H9 (cell line): ENCODE results near the gene POC5. TPM values are rescaled to one million over a fixed set of nuclear protein-coding genes. Genes with fewer than 3 reads are reported as not detected.

Experiments used
- DNase-seq: peaks from one replicate; pipeline ENCODE4 v3.0.0-alpha.2; 2017
- H2AFZ ChIP-seq: one replicate; pipeline ENCODE4 v1.6.1; 2013; ENCODE audit warnings: mild to moderate bottlenecking, low read length, control low read depth, moderate library complexity
- H2AK5ac ChIP-seq: 2 replicates; pipeline ENCODE4 v1.6.1; 2013; ENCODE audit warnings: low read length, control low read depth, mixed read lengths; ENCODE audit not compliant: insufficient read length
- H2BK120ac ChIP-seq: one replicate; pipeline ENCODE4 v1.6.1; 2013; ENCODE audit warnings: low read depth, mild to moderate bottlenecking, low read length, control low read depth, inconsistent platforms; ENCODE audit not compliant: poor library complexity, severe bottlenecking
- H2BK12ac ChIP-seq: 2 replicates; pipeline ENCODE4 v1.6.1; 2013; ENCODE audit warnings: low read length, control low read depth, mixed read lengths, low read depth; ENCODE audit not compliant: insufficient read length
- H2BK15ac ChIP-seq: 2 replicates; pipeline ENCODE4 v1.6.1; 2013; ENCODE audit warnings: low read depth, low read length, control low read depth
- H2BK20ac ChIP-seq: one replicate; pipeline ENCODE4 v1.6.1; 2013; ENCODE audit warnings: low read depth, mild to moderate bottlenecking, low read length, control low read depth, inconsistent platforms; ENCODE audit not compliant: poor library complexity, severe bottlenecking
- H2BK5ac ChIP-seq: 2 replicates; pipeline ENCODE4 v1.6.1; 2013; ENCODE audit warnings: low read length, control low read depth, mixed read lengths; ENCODE audit not compliant: insufficient read length
- H3K14ac ChIP-seq: 2 replicates; pipeline ENCODE4 v1.6.1; 2013; ENCODE audit warnings: low read length, control low read depth; ENCODE audit not compliant: insufficient read depth
- H3K18ac ChIP-seq: 2 replicates; pipeline ENCODE4 v1.6.1; 2013; ENCODE audit warnings: low read depth, mild to moderate bottlenecking, mixed read lengths, low read length, control low read depth; ENCODE audit not compliant: insufficient read length
- H3K23ac ChIP-seq: 2 replicates; pipeline ENCODE4 v1.6.1; 2013; ENCODE audit warnings: low read length, control low read depth, mixed read lengths, low read depth; ENCODE audit not compliant: insufficient read length
- H3K23me2 ChIP-seq: 2 replicates; pipeline ENCODE4 v1.6.1; 2013; ENCODE audit warnings: low read depth, mild to moderate bottlenecking, mixed read lengths, low read length, control low read depth; ENCODE audit not compliant: insufficient read length, poor library complexity, severe bottlenecking
- H3K27ac ChIP-seq: 2 replicates; pipeline ENCODE4 v1.5.1; 2013; ENCODE audit warnings: low read length, control low read depth, mixed read lengths, low read depth; ENCODE audit not compliant: insufficient read length
- H3K27me3 ChIP-seq: 2 replicates; pipeline ENCODE4 v1.6.1; 2013; ENCODE audit warnings: low read length, control low read depth, inconsistent platforms; ENCODE audit not compliant: insufficient read depth
- H3K4ac ChIP-seq: 2 replicates; pipeline ENCODE4 v1.6.1; 2013; ENCODE audit warnings: low read depth, mild to moderate bottlenecking, control low read depth, inconsistent platforms, low read length, moderate library complexity
- H3K4me1 ChIP-seq: 2 replicates; pipeline ENCODE4 v1.6.1; 2013; ENCODE audit warnings: low read length, control low read depth, inconsistent platforms; ENCODE audit not compliant: insufficient read depth
- H3K4me2 ChIP-seq: 2 replicates; pipeline ENCODE4 v1.6.1; 2013; ENCODE audit warnings: low read length, control low read depth, mixed read lengths; ENCODE audit not compliant: insufficient read length, insufficient read depth
- H3K56ac ChIP-seq: 2 replicates; pipeline ENCODE4 v1.6.1; 2013; ENCODE audit warnings: low read depth, mild to moderate bottlenecking, mixed read lengths, low read length, control low read depth; ENCODE audit not compliant: insufficient read length
- H3K79me1 ChIP-seq: 2 replicates; pipeline ENCODE4 v1.6.1; 2013; ENCODE audit warnings: low read depth, mild to moderate bottlenecking, moderate library complexity, low read length, control low read depth, inconsistent platforms; ENCODE audit not compliant: insufficient read depth, poor library complexity, severe bottlenecking
- H3K79me2 ChIP-seq: 2 replicates; pipeline ENCODE4 v1.6.1; 2013; ENCODE audit warnings: low read length, control low read depth, inconsistent platforms; ENCODE audit not compliant: insufficient read depth
- H3K9ac ChIP-seq: 2 replicates; pipeline ENCODE4 v1.6.1; 2013; ENCODE audit warnings: low read length, control low read depth, mixed read lengths; ENCODE audit not compliant: insufficient read length; ENCODE audit errors: extremely low read depth
- H3K9me3 ChIP-seq: one replicate; pipeline ENCODE4 v1.6.1; 2013; ENCODE audit warnings: low read depth, low read length, inconsistent platforms; ENCODE audit not compliant: control insufficient read depth
- H3T11ph ChIP-seq: one replicate; pipeline ENCODE4 v1.6.1; 2013; ENCODE audit warnings: mild to moderate bottlenecking, low read length, control low read depth, inconsistent platforms
- H4K20me1 ChIP-seq: one replicate; pipeline ENCODE4 v1.6.1; 2013; ENCODE audit not compliant: control insufficient read depth, insufficient read length, insufficient read depth
- H4K5ac ChIP-seq: 2 replicates; pipeline ENCODE4 v1.6.1; 2013; ENCODE audit warnings: low read depth, mild to moderate bottlenecking, mixed read lengths, low read length, control low read depth; ENCODE audit not compliant: insufficient read length
- H4K8ac ChIP-seq: replicated peaks from 2 replicates; pipeline ENCODE4 v1.6.1; 2013; ENCODE audit warnings: low read length, control low read depth, mixed read lengths, low read depth; ENCODE audit not compliant: insufficient read length
- H4K91ac ChIP-seq: 2 replicates; pipeline ENCODE4 v1.6.1; 2013; ENCODE audit warnings: low read depth, mild to moderate bottlenecking, moderate library complexity, mixed read lengths, low read length, control low read depth; ENCODE audit not compliant: insufficient read length
- H3K27ac Mint-ChIP-seq, 3 experiments: 2 replicates in 2 of 3; 3 replicates in 1 of 3; pipeline ENCODE4 v1.8.0; 2020 to 2021; ENCODE audit warnings: mixed read lengths in 3 of 3, mild to moderate bottlenecking in 1 of 3, moderate library complexity in 1 of 3
- H3K27me3 Mint-ChIP-seq: 2 replicates; pipeline ENCODE4 v1.8.0; 2021; ENCODE audit warnings: low read depth, mild to moderate bottlenecking, moderate library complexity, mixed read lengths
- H3K36me3 Mint-ChIP-seq, 3 experiments: 2 replicates in 2 of 3; 3 replicates in 1 of 3; pipeline ENCODE4 v1.8.0; 2020 to 2021; ENCODE audit warnings: low read depth in 3 of 3, mixed read lengths in 3 of 3; ENCODE audit not compliant: insufficient read depth in 1 of 3
- H3K4me1 Mint-ChIP-seq, 2 experiments: 2 replicates each; pipeline ENCODE4 v1.8.0; 2020; ENCODE audit warnings: mixed read lengths in 2 of 2
- H3K4me3 Mint-ChIP-seq, 2 experiments: 2 replicates in 1 of 2; 3 replicates in 1 of 2; pipeline ENCODE4 v1.8.0; 2020 to 2021; ENCODE audit warnings: mild to moderate bottlenecking in 2 of 2, mixed read lengths in 2 of 2, moderate library complexity in 1 of 2
- H3K9me3 Mint-ChIP-seq, 2 experiments: 2 replicates in 1 of 2; 3 replicates in 1 of 2; pipeline ENCODE4 v1.8.0; 2020; ENCODE audit warnings: mild to moderate bottlenecking in 2 of 2, mixed read lengths in 2 of 2, moderate library complexity in 1 of 2
- CTCF ChIP-seq: fragments of 200-600 bp; sonication (generic); conservative IDR thresholded peaks from 3 replicates; pipeline ENCODE4 v1.8.0; 2021; ENCODE audit warnings: antibody characterized with exemption, mild to moderate bottlenecking
- WGBS: extraction: QIAGEN DNeasy Blood & Tissue Kit; methylation state at CpG from one replicate; pipeline ENCODE4 v1.1.7; 2013; ENCODE audit warnings: missing lambda C conversion rate, low lambda C conversion rate, mixed read lengths; ENCODE audit not compliant: insufficient read length; ENCODE audit errors: extremely low coverage; 5-methylcytosine and 5-hydroxymethylcytosine counted together
- total RNA-seq: library from RNA; stranded (reverse); gene quantifications from 2 replicates; pipeline ENCODE4 v1.2.1, GENCODE V29; 2021

Gene POC5
- total RNA-seq, 1 experiment from 2014 or later, result 12.2 TPM

- Mint-ChIP-seq H3K4me3 (no peak overlapping the region), H3K4me1 (peaks cover 5 to 7% of the 10 kb centered on the region in 2 experiments; a peak in 3 of 4 replicates), H3K27me3 (no peaks in the 10 kb centered on the region; the same call in 1 of the 2 replicates), H3K27ac (no peak overlapping the region), H3K9me3 (peaks cover 0 to 2% of the 10 kb centered on the region in 2 experiments; a peak in 2 of 5 replicates), H3K36me3 (no peaks in the 10 kb centered on the region)
- Histone ChIP-seq H2AK5ac (no peak overlapping the region), H3K23me2 (no peaks in the 10 kb centered on the region), H2BK20ac (no peak overlapping the region), H3K79me1 (no peaks in the 10 kb centered on the region), H3K4ac (no peak overlapping the region), H2BK15ac (no peak overlapping the region), H4K5ac (no peak overlapping the region), H3K27ac (no peak overlapping the region), H2BK5ac (no peak overlapping the region), H2AFZ (no peak overlapping the region), H3K4me1 (no peaks in the 10 kb centered on the region), H3K79me2 (no peaks in the 10 kb centered on the region), H2BK120ac (no peak overlapping the region), H3K23ac (no peak overlapping the region), H3K14ac (no peak overlapping the region), H3K4me2 (no peak overlapping the region), H2BK12ac (no peak overlapping the region), H3K9ac (no peak overlapping the region), H3K9me3 (no peaks in the 10 kb centered on the region), H3K18ac (no peak overlapping the region), H3K56ac (no peak overlapping the region), H3T11ph (no peak overlapping the region), H4K91ac (no peak overlapping the region), H4K20me1 (no peaks in the 10 kb centered on the region), H3K27me3 (peaks cover 2% of the 10 kb centered on the region; the same call in 1 of the 2 replicates), H4K8ac (no peak overlapping the region)
- TF ChIP-seq CTCF, result no peak
- no CpG with 5 or more reads among the region's 1 CpG for WGBS
- no peak for DNase-seq
Measured at GRCh38 chr5:75637949-75638348, 79.3 kb downstream of the POC5 start.
